B cell (primary cell): Measurements from ENCODE around the gene CD40. TPM values are rescaled to one million over a fixed set of nuclear protein-coding genes. Genes with fewer than 3 reads are reported as not detected.

Experiments
- ATAC-seq: fragments of 200-7000 bp; cut with Tn5 transposase; one replicate; pipeline ENCODE4 v1.10.0; 2021; ENCODE audit warnings: low read depth, mild to moderate bottlenecking, moderate number of reproducible peaks, moderate library complexity
- CTCF ChIA-PET: fragments of 350-600 bp; sonication (Branson Sonifier 250); formaldehyde crosslinking; loops from one replicate; lab custom pipeline; 2021; ENCODE audit warnings: antibody characterized with exemption, inconsistent platforms; lab: Charles Lee
- POLR2A ChIA-PET: fragments of 350-600 bp; sonication (Branson Sonifier 250); formaldehyde crosslinking; loops from one replicate; lab custom pipeline; 2021; ENCODE audit warnings: antibody characterized with exemption; lab: Charles Lee
- DNase-seq: peaks from one replicate; pipeline ENCODE4 v3.0.0; 2013
- H2AFZ ChIP-seq: 2 replicates; pipeline ENCODE4 v1.6.1; 2012; ENCODE audit warnings: mild to moderate bottlenecking, low read depth, low read length; ENCODE audit not compliant: insufficient read depth, poor library complexity, severe bottlenecking
- H3K27ac ChIP-seq, 2 donors: 1 replicate in 1 of 2; 2 replicates in 1 of 2; pipeline ENCODE4 v1.5.1; 2012 to 2013; ENCODE audit warnings: low read length in 2 of 2, mild to moderate bottlenecking in 2 of 2, moderate library complexity in 1 of 2
- H3K27me3 ChIP-seq, 4 experiments: fragments of 200-600 bp in 1 of 4; sonication (generic) in 1 of 4; replicated peaks in 1 of 4; 1 replicate in 2 of 4; 2 replicates in 2 of 4; pipeline versions ENCODE4 v1.6.1 to v1.7.0; 2013 to 2016; ENCODE audit warnings: low read length in 3 of 4, mild to moderate bottlenecking in 2 of 4, mixed read lengths in 1 of 4, moderate library complexity in 1 of 4; ENCODE audit not compliant: insufficient read depth in 4 of 4, control insufficient read depth in 3 of 4; ENCODE audit errors: control extremely low read depth in 1 of 4
- H3K36me3 ChIP-seq, 2 experiments: replicated peaks in 1 of 2; 1 replicate in 1 of 2; 2 replicates in 1 of 2; pipeline versions ENCODE4 v1.6.1 to v1.7.1; 2013; ENCODE audit warnings: low read length in 1 of 2; ENCODE audit not compliant: insufficient read depth in 2 of 2, control insufficient read depth in 1 of 2; ENCODE audit errors: control extremely low read depth in 1 of 2, extremely low read depth in 1 of 2
- H3K4me1 ChIP-seq, 2 donors: fragments of 200-600 bp in 1 of 2; sonication (generic) in 1 of 2; 1 replicate in 1 of 2; 2 replicates in 1 of 2; pipeline versions ENCODE4 v1.5.1 to v1.6.1; 2013 to 2017; ENCODE audit warnings: low read length in 2 of 2; ENCODE audit not compliant: control insufficient read depth in 2 of 2, insufficient read depth in 2 of 2
- H3K4me2 ChIP-seq: replicated peaks from 2 replicates; pipeline ENCODE3; 2012; ENCODE audit warnings: mild to moderate bottlenecking, low read depth, low read length; ENCODE audit not compliant: poor library complexity, severe bottlenecking
- H3K4me3 ChIP-seq, 5 experiments: fragments of 200-600 bp in 1 of 5; sonication (generic) in 1 of 5; 1 replicate in 3 of 5; 2 replicates in 2 of 5; pipeline versions ENCODE4 v1.5.1 to v1.7.0; 2011 to 2016; ENCODE audit warnings: low read length in 4 of 5, mild to moderate bottlenecking in 4 of 5, low read depth in 2 of 5, control low read depth in 1 of 5, moderate library complexity in 1 of 5; ENCODE audit not compliant: insufficient read depth in 1 of 5; ENCODE audit errors: control extremely low read depth in 1 of 5, extremely low read depth in 1 of 5
- H3K79me2 ChIP-seq: fragments of 200-600 bp; sonication (generic); one replicate; pipeline ENCODE4 v1.6.0; 2016; ENCODE audit warnings: low read length; ENCODE audit not compliant: control insufficient read depth, insufficient read depth
- H3K9ac ChIP-seq: fragments of 200-600 bp; sonication (generic); 2 replicates; pipeline ENCODE4 v1.6.1; 2017; ENCODE audit warnings: mild to moderate bottlenecking, low read length, moderate library complexity
- H3K9me3 ChIP-seq, 3 donors: one replicate each; pipeline versions ENCODE4 v1.6.1 to v1.7.1; 2013; ENCODE audit warnings: low read length in 2 of 3; ENCODE audit not compliant: control insufficient read depth in 2 of 3, insufficient read depth in 1 of 3; ENCODE audit errors: control extremely low read depth in 1 of 3
- H4K20me1 ChIP-seq: 2 replicates; pipeline ENCODE4 v1.6.0; 2012; ENCODE audit warnings: mild to moderate bottlenecking, low read length; ENCODE audit not compliant: insufficient read depth, control insufficient read depth, poor library complexity, severe bottlenecking
- H3K27ac Mint-ChIP-seq: one replicate; pipeline ENCODE4 v1.8.0; 2021; ENCODE audit warnings: mixed read lengths
- H3K27me3 Mint-ChIP-seq: one replicate; pipeline ENCODE4 v1.8.0; 2021; ENCODE audit warnings: mixed read lengths
- H3K4me1 Mint-ChIP-seq: one replicate; pipeline ENCODE4 v1.8.0; 2021; ENCODE audit warnings: mixed read lengths
- H3K4me3 Mint-ChIP-seq: one replicate; pipeline ENCODE4 v1.8.0; 2021; ENCODE audit warnings: mixed read lengths
- H3K9me3 Mint-ChIP-seq: one replicate; pipeline ENCODE4 v1.8.0; 2022; ENCODE audit warnings: mixed read lengths; ENCODE audit not compliant: insufficient read depth
- CTCF ChIP-seq: fragments of 200-600 bp; IDR thresholded peaks from one replicate; pipeline ENCODE4 v1.8.0; 2022; ENCODE audit warnings: antibody characterized with exemption, mild to moderate bottlenecking
- EZH2 ChIP-seq: IDR thresholded peaks from 2 replicates; pipeline ENCODE4 v1.6.1; 2012; ENCODE audit warnings: borderline replicate concordance, low read depth, mild to moderate bottlenecking, moderate library complexity, low read length; ENCODE audit not compliant: insufficient read depth, poor library complexity, severe bottlenecking
- WGBS: methylation state at CpG from one replicate; pipeline ENCODE4 v1.1.5; 2013; ENCODE audit warnings: missing lambda C conversion rate; ENCODE audit not compliant: insufficient coverage; 5-methylcytosine and 5-hydroxymethylcytosine counted together
- intact Hi-C: fragments of 100-400 bp; cut with micrococcal nuclease; formaldehyde crosslinking; loops from one replicate; pipeline ENCODE4 v1.10.0; 2022
- polyA plus RNA-seq: library from polyadenylated mRNA; depleted of rRNA; stranded (reverse); fragments of >200 nt; gene quantifications from 2 replicates; pipeline ENCODE4 v1.2.3, GENCODE V29; 2012
- total RNA-seq, 2 donors: library from RNA; stranded (reverse); fragments of 120-200 nt in 1 of 2; gene quantifications; 1 replicate in 1 of 2; 2 replicates in 1 of 2; pipeline versions ENCODE4 v1.2.3 to v1.2.4, GENCODE V29; 2013 to 2022

CD40 gene
- total and polyA plus RNA-seq, 2 donors (not counting 1 experiment from before 2014, with no cell fraction given): 210 to 215 TPM

GRCh38 chr20:46168438-46168837 is 50.3 kb downstream of the CD40 start:
- TF ChIP-seq EZH2 (no peak), CTCF (no peak)
- intact Hi-C loops: no loop called here
- CTCF ChIA-PET: interaction anchor here (0.7 kb wide), 1 partner anchor 10 kb away, joined by 3 read pairs; no protein-coding TSS in a partner anchor
- Histone ChIP-seq H3K79me2 (no peaks in the 10 kb centered on the region), H3K9ac (no peak overlapping the region), H3K4me2 (no peak overlapping the region), H3K4me3 (no peak overlapping the region), H4K20me1 (no peaks in the 10 kb centered on the region), H3K27ac (no peak overlapping the region), H3K9me3 (peaks cover 0 to 7% (median 3%) of the 10 kb centered on the region in 3 donors), H2AFZ (no peak overlapping the region), H3K36me3 (no peaks in the 10 kb centered on the region), H3K4me1 (no peaks in the 10 kb centered on the region), H3K27me3 (peaks cover 0 to 34% (median 17%) of the 10 kb centered on the region in 4 experiments)
- no peak for ATAC-seq
- H3K27ac Mint-ChIP-seq: no peak overlapping the region
- peaks cover 57% of the 10 kb centered on the region for H3K27me3 Mint-ChIP-seq
- H3K4me3 Mint-ChIP-seq: no peak overlapping the region
- WGBS: 79% methylated on average over 5 of the region's 8 CpGs
- H3K4me1 Mint-ChIP-seq: no peaks in the 10 kb centered on the region
- POLR2A ChIA-PET: no interaction called here
- DNase-seq: no peak
- no peaks in the 10 kb centered on the region for H3K9me3 Mint-ChIP-seq

GRCh38 chr20:46169245-46170171 is 51.4 kb downstream of the CD40 start:
- no peak overlapping the region for H3K4me3 Mint-ChIP-seq
- TF ChIP-seq EZH2: no peak
- Histone ChIP-seq H3K79me2 (no peaks in the 10 kb centered on the region), H3K4me1 (peaks cover 0 to 7% of the 10 kb centered on the region in 2 donors), H3K36me3 (no peaks in the 10 kb centered on the region), H4K20me1 (no peaks in the 10 kb centered on the region), H3K27me3 (peaks cover 0 to 45% (median 26%) of the 10 kb centered on the region in 4 experiments), H3K9me3 (peaks cover 0 to 14% (median 3%) of the 10 kb centered on the region in 3 donors), H3K9ac (no peak overlapping the region), H3K27ac (no peak overlapping the region), H3K4me2 (no peak overlapping the region), H2AFZ (no peak overlapping the region), H3K4me3 (no peak overlapping the region)
- H3K27ac Mint-ChIP-seq: no peak overlapping the region
- WGBS: 83% methylated on average over 10 of the region's 13 CpGs
- ChIA-PET CTCF (interaction anchor here (1.1 to 10.1 kb wide), 2 partner anchors 12 to 38 kb away, joined by 3 to 87 read pairs; no protein-coding TSS in a partner anchor), POLR2A (interaction anchor here (0.6 kb wide), 1 partner anchor 155 kb away, joined by 3 read pairs; no protein-coding TSS in a partner anchor)
- no peaks in the 10 kb centered on the region for H3K9me3 Mint-ChIP-seq
- no peak for DNase-seq
- no peaks in the 10 kb centered on the region for H3K4me1 Mint-ChIP-seq
- ATAC-seq: no peak
- H3K27me3 Mint-ChIP-seq: peaks cover 53% of the 10 kb centered on the region
- intact Hi-C loops: no loop called here
